WTC11 (cell line): ENCODE results near the gene MORN1. TPM values are rescaled to one million over a fixed set of nuclear protein-coding genes. Genes with fewer than 3 reads are reported as not detected.
A peak's percentile ranks its signal among the peaks of the same experiment; 100 is the strongest.

Source experiments
- ATAC-seq: fragments of 200-7000 bp; cut with Tn5 transposase; 2 replicates; pipeline ENCODE4 v1.10.0; 2021; ENCODE audit warnings: mild to moderate bottlenecking, moderate library complexity
- CTCF ChIA-PET: fragments of 300-600 bp; sonication (Branson Sonifier 250); formaldehyde crosslinking; loops from one replicate; lab custom pipeline; 2021; ENCODE audit warnings: antibody characterized with exemption; lab: Charles Lee
- POLR2A ChIA-PET: fragments of 350-600 bp; sonication (Branson Sonifier 250); formaldehyde crosslinking; loops from one replicate; lab custom pipeline; 2021; ENCODE audit warnings: antibody characterized with exemption; lab: Charles Lee
- DNase-seq: peaks from one replicate; pipeline ENCODE4 v3.0.0; 2021; ENCODE audit warnings: low spot score
- H3K27ac Mint-ChIP-seq: 2 replicates; pipeline ENCODE4 v1.8.0; 2021; ENCODE audit warnings: mixed read lengths
- H3K27me3 Mint-ChIP-seq: 2 replicates; pipeline ENCODE4 v1.8.0; 2021; ENCODE audit warnings: low read depth, mild to moderate bottlenecking, moderate library complexity, mixed read lengths
- H3K36me3 Mint-ChIP-seq: 2 replicates; pipeline ENCODE4 v1.8.0; 2021; ENCODE audit warnings: mixed read lengths
- H3K4me1 Mint-ChIP-seq: 2 replicates; pipeline ENCODE4 v1.8.0; 2022; ENCODE audit warnings: mixed read lengths
- H3K4me3 Mint-ChIP-seq: 2 replicates; pipeline ENCODE4 v1.8.0; 2021; ENCODE audit warnings: mild to moderate bottlenecking, moderate library complexity, mixed read lengths
- H3K9me3 Mint-ChIP-seq: 2 replicates; pipeline ENCODE4 v1.8.0; 2021; ENCODE audit warnings: mixed read lengths
- AR ChIP-seq: fragments of 250-450 bp; sonication (Bioruptor Pico); IDR thresholded peaks from 2 replicates; pipeline ENCODE4 v1.9.0; 2021; ENCODE audit warnings: mild to moderate bottlenecking
- ATF2 ChIP-seq: sonication (generic); formaldehyde crosslinking; IDR thresholded peaks from 2 replicates; pipeline ENCODE4 v1.8.1; 2022; ENCODE audit warnings: low read depth, missing genetic modification reagents, borderline replicate concordance
- EMX1 ChIP-seq: fragments of 250-450 bp; sonication (Bioruptor Pico); IDR thresholded peaks from 2 replicates; pipeline ENCODE4 v1.8.0; 2021; ENCODE audit warnings: mild to moderate bottlenecking
- ESRRA ChIP-seq: sonication (generic); formaldehyde crosslinking; IDR thresholded peaks from 2 replicates; pipeline ENCODE4 v1.8.1; 2022; ENCODE audit warnings: mild to moderate bottlenecking, missing genetic modification reagents, borderline replicate concordance
- HMGXB4 ChIP-seq: sonication (generic); formaldehyde crosslinking; IDR thresholded peaks from 2 replicates; pipeline ENCODE4 v1.8.1; 2023; ENCODE audit warnings: mild to moderate bottlenecking, moderate library complexity, missing genetic modification reagents
- PRDM15 ChIP-seq: sonication (generic); formaldehyde crosslinking; IDR thresholded peaks from 2 replicates; pipeline ENCODE4 v1.8.0; 2022; ENCODE audit warnings: missing genetic modification reagents
- PRRX2 ChIP-seq: fragments of 250-450 bp; sonication (Bioruptor Pico); IDR thresholded peaks from 2 replicates; pipeline ENCODE4 v1.8.0; 2021; ENCODE audit warnings: mild to moderate bottlenecking
- SOX15 ChIP-seq: fragments of 250-450 bp; sonication (Bioruptor Pico); IDR thresholded peaks from 2 replicates; pipeline ENCODE4 v1.9.0; 2021; ENCODE audit warnings: mild to moderate bottlenecking
- SP1 ChIP-seq: sonication (generic); formaldehyde crosslinking; conservative IDR thresholded peaks from 2 replicates; pipeline ENCODE4 v1.8.1; 2022; ENCODE audit warnings: missing genetic modification reagents
- TEAD4 ChIP-seq: sonication (generic); formaldehyde crosslinking; IDR thresholded peaks from 2 replicates; pipeline ENCODE4 v1.8.0; 2022; ENCODE audit warnings: mild to moderate bottlenecking, missing genetic modification reagents
- USF2 ChIP-seq: sonication (generic); formaldehyde crosslinking; IDR thresholded peaks from 2 replicates; pipeline ENCODE4 v1.8.1; 2023; ENCODE audit warnings: mild to moderate bottlenecking, missing genetic modification reagents, moderate library complexity
- ZNF317 ChIP-seq: sonication (generic); formaldehyde crosslinking; IDR thresholded peaks from 2 replicates; pipeline ENCODE4 v1.8.1; 2023; ENCODE audit warnings: low read depth, mild to moderate bottlenecking, moderate library complexity, missing genetic modification reagents, borderline replicate concordance
- ZNF416 ChIP-seq: fragments of 250-450 bp; sonication (Bioruptor Pico); IDR thresholded peaks from 2 replicates; pipeline ENCODE4 v1.9.0; 2021; ENCODE audit warnings: mild to moderate bottlenecking, inconsistent platforms
- total RNA-seq: library from RNA; stranded (reverse); gene quantifications from 3 replicates; pipeline ENCODE4 v1.2.3, GENCODE V29; 2021

MORN1 gene
- total RNA-seq, 1 experiment from 2014 or later = 14.5 TPM

GRCh38 chr1:2287649-2288048, 103.7 kb downstream of the MORN1 start (continued):
- TF ChIP-seq HMGXB4 (CRISPR knock-in tag) (no peak), ZNF317 (CRISPR knock-in tag) (no peak), ZNF416 (CRISPR knock-in tag) (no peak), EMX1 (CRISPR knock-in tag) (no peak), SP1 (CRISPR knock-in tag) (no peak), ESRRA (CRISPR knock-in tag) (no peak), AR (no peak)

- DNase-seq (no peak), ATAC-seq (no peak)
- H3K27ac Mint-ChIP-seq = peak overlapping the region; percentile 88
- TF ChIP-seq USF2 (CRISPR knock-in tag) (no peak), TEAD4 (CRISPR knock-in tag) (no peak), PRRX2 (no peak), ATF2 (CRISPR knock-in tag) (no peak), ESRRA (CRISPR knock-in tag) (no peak), SOX15 (CRISPR knock-in tag) (no peak)
- no peak overlapping the region for H3K4me3 Mint-ChIP-seq
- H3K36me3 Mint-ChIP-seq = no peaks in the 10 kb centered on the region
- H3K9me3 Mint-ChIP-seq = no peaks in the 10 kb centered on the region
- no peaks in the 10 kb centered on the region for H3K27me3 Mint-ChIP-seq
- ChIA-PET POLR2A (no interaction called here), CTCF (interaction anchor here (0.7 kb wide), 1 partner anchor 780 kb away, joined by 3 read pairs; no protein-coding TSS in a partner anchor)
- peaks cover 38% of the 10 kb centered on the region for H3K4me1 Mint-ChIP-seq
Measured at GRCh38 chr1:2286923-2287322, 104.4 kb downstream of the MORN1 start.

- CTCF ChIA-PET = no interaction called here
Measured at GRCh38 chr1:2284932-2285331, 106.4 kb downstream of the MORN1 start.

More at GRCh38 chr1:2284932-2285331, 106.4 kb downstream of the MORN1 start:
- ATAC-seq (no peak), DNase-seq (no peak)
- POLR2A ChIA-PET = no interaction called here
- Mint-ChIP-seq H3K4me1 (peaks cover 21% of the 10 kb centered on the region), H3K27me3 (no peaks in the 10 kb centered on the region), H3K4me3 (no peak overlapping the region), H3K36me3 (peaks cover 2% of the 10 kb centered on the region; the same call in 1 of the 2 replicates), H3K27ac (peak overlapping the region; percentile 49), H3K9me3 (no peaks in the 10 kb centered on the region)
- TF ChIP-seq PRDM15 (CRISPR knock-in tag) = no peak
